ENCODE results near the gene MROH7.

- TF ChIP-seq CTCF (IDR thresholded peaks at IDR 0.05) (no peak), POLR2A (IDR thresholded peaks at IDR 0.05) (no peak)
These were observed 32.2 kb upstream of the MROH7 start for GRCh38 chr1:54609301-54609921.
